22Rv1 (cell line): ENCODE results near the gene IER5.
"Not testable (repeated sequence)": the region's sequence is repeated elsewhere in the genome, so short reads cannot be mapped to it uniquely, and the experiment has no call there.

ENCODE experiments used
- H3K27ac ChIP-seq: fragments of 450-650 bp; 2 replicates; pipeline ENCODE4 v1.5.1; 2017
- CTCF ChIP-seq: fragments of 450-650 bp; IDR thresholded peaks from 2 replicates; pipeline ENCODE4 v1.5.1; 2017; ENCODE audit warnings: mild to moderate bottlenecking
- ZFX ChIP-seq: fragments of 450-650 bp; IDR thresholded peaks from 2 replicates; pipeline ENCODE4 v1.6.1; 2017; ENCODE audit warnings: antibody characterized with exemption, borderline replicate concordance

Gene IER5

GRCh38 chr1:181110013-181110412 lies 21.5 kb downstream of the IER5 start:
- no peak overlapping the region for H3K27ac ChIP-seq

GRCh38 chr1:181111559-181111958 lies 23.1 kb downstream of the IER5 start:
- H3K27ac ChIP-seq: no peak overlapping the region
- TF ChIP-seq ZFX (no peak), CTCF (no peak)

More at GRCh38 chr1:181110013-181110412, 21.5 kb downstream of the IER5 start:
- no peak for TF ChIP-seq ZFX
- no peak for TF ChIP-seq CTCF

GRCh38 chr1:181112071-181112929 lies 23.8 kb downstream of the IER5 start:
- TF ChIP-seq CTCF (no peak), ZFX (no peak)
- H3K27ac ChIP-seq: 0 out of 2 replicates have a peak overlapping the region, but pooled peaks have one; percentile 16

- TF ChIP-seq CTCF (no peak), ZFX (no peak)
- H3K27ac ChIP-seq: no peak overlapping the region
These were observed 24.6 kb downstream of the IER5 start for GRCh38 chr1:181113059-181113641.

- TF ChIP-seq ZFX: no peak
- no peak for TF ChIP-seq CTCF
- H3K27ac ChIP-seq: no peak overlapping the region
These were observed 26.3 kb downstream of the IER5 start for GRCh38 chr1:181114574-181115367.

GRCh38 chr1:181115368-181115684 lies 26.8 kb downstream of the IER5 start:
- no peak overlapping the region for H3K27ac ChIP-seq
- TF ChIP-seq ZFX (no peak), CTCF (no peak)

GRCh38 chr1:181115971-181116370 lies 27.5 kb downstream of the IER5 start:
- not testable (repeated sequence) for H3K27ac ChIP-seq
